ENCODE results near the gene DUSP8.

The DUSP8 gene

DNA sequence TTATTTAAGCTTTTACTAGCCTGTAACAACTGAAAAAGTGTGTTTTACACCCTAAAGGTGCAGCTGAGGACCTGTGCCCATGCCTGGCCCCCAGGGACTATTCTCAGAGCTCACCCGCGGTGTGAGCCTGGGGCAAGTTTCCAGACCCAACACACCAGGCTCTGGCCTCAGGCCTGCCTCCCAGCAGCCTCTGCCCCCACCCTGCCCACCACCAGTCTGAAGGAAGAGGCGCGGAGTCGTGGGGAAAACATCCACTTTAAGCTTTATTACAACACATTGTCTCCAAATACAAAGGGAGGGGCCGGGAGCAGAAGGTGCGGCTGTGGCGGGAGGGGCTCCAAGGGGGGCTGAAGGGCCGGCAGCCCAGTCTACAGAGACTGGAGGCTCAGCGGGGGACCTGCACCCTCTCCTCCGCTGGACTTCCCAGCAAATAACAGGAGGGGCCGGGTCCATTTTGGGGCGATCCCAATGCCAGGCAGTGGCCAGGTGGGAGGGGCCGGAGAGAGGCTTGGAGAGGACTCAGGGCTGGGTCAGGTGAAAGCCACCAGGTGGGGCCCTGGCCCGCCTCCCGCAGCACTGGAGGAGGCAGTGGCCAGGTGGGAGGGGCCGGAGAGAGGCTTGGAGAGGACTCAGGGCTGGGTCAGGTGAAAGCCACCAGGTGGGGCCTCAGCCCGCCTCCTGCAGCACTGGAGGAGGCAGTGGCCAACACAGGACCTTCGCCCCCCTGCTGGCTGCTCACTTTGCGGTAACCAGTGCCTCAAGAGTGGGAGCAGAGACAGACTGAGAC is 18.1 kb downstream of the DUSP8 start:
- peak; percentile 38 for FAIRE-seq

DNA sequence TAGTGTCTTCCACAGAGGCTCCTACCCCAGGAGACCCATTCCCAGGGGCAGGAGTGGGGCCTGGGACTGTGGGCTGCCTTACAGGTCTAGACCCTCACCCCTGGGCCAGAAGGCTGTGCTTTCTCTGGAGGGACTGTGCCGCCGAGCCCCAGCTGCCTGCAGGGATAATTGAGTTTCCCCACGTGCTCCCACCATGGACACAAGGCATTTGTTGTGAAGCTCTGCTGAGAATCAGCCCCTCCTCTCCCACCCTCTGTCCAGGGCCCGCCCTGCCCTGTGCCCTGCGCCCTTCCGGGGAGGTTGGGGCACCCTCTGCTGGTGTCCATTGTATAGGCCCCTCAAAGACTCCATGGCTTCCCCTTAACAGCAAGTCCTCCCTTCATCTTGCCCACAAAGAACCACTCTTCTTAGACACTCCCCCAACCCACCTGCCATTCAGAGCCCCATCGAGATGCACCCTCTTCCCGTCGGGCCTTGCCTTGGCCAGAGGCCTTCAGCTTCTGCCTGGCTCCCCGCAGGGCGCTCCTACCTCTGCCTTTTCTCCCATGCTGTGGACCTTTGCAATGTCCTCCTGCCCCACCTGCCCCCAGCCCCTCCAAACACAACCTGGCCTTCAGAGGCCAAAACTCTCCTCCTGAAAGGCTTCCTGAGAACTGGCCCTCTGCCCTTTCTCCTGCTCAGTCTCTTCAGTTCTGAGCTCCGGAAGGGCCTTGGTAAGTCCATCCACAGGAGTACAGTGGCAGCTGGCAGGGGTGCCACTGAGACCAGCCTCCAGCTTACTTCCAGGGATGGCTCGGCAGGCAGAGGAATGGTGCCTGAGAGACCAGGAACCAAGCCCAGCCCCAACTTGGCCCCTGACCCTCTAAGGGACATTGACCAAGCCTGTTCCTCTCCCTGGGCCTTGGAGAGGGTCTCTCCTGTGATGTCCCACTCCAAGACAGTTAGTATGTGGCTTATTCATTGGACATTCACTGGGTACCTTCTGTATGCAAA is 22.4 kb downstream of the DUSP8 start:
- FAIRE-seq, result no peak

DNA sequence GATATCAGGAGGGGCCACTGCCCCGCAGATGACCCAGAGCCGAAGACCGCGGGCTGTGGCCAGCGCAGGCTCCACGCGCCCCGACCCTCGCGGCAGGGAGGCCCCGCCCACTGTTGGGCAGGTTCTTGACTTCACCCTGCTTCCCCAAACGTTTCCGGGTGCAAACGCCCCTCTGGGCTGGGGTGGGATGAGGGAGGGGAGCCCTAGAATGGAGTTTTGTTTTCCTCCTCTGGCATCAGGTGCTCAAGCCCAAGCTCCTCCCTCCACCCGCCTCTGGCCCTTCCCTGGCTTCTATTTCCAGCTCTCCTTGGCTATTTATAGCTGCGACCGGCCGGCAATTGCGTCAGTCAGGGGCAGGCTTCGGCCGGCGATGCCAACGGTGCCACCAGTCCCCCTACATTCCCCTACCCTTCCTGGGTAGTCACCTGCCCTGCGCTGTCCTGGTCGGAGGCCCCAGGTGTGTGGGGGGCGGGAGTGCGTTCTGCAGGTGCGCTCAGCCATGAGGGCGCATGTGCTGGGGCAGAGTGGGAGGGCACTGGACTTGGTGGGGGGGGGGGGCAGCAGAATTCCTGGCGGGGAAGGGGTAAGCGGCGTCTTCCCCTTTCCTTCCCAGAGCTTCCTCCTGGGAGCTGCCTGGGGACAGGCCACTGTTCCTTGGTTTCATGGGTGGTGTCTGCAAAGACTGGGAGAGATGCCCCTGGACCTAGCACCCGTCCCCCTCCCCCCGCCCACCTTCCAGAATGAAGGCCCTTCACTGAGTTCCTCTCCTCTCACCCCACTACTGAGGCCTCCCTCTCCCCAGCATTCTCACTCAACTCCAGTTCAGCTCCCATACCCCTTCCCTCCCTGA is 23.6 kb downstream of the DUSP8 start:
- FAIRE-seq, result peak; percentile 30

DNA sequence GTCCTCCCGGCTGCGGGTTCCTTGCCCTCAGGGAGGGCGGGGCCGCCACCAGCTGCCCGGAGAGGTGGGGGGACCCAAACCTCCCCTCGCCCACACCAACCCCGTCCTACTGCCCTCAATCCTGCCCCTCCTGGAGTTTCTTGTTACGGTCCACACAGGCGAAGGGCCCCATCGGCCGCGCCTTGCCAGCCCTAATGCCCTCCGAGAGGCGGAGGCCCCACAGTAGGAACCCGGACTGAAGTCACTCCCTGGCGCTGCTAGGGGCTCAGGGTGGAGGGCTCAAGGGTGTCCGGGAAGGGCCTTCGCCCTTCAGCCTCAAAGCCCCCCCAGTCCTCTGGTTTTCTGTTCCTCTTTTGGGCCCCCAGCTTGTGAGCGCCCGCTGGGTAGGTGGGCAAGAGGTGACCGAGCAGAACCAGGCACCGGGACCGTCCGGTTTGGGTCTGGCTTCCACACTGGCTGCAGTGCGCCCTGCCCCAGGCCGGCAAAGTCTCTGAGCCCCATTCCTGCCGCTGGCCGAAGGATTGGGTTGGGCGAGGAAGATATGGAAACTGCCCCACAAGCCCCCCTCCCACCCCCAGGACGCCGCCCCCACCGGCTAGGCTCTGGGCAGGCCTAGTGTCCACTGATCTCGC is 24.5 kb downstream of the DUSP8 start:
- FAIRE-seq, result no peak

DNA sequence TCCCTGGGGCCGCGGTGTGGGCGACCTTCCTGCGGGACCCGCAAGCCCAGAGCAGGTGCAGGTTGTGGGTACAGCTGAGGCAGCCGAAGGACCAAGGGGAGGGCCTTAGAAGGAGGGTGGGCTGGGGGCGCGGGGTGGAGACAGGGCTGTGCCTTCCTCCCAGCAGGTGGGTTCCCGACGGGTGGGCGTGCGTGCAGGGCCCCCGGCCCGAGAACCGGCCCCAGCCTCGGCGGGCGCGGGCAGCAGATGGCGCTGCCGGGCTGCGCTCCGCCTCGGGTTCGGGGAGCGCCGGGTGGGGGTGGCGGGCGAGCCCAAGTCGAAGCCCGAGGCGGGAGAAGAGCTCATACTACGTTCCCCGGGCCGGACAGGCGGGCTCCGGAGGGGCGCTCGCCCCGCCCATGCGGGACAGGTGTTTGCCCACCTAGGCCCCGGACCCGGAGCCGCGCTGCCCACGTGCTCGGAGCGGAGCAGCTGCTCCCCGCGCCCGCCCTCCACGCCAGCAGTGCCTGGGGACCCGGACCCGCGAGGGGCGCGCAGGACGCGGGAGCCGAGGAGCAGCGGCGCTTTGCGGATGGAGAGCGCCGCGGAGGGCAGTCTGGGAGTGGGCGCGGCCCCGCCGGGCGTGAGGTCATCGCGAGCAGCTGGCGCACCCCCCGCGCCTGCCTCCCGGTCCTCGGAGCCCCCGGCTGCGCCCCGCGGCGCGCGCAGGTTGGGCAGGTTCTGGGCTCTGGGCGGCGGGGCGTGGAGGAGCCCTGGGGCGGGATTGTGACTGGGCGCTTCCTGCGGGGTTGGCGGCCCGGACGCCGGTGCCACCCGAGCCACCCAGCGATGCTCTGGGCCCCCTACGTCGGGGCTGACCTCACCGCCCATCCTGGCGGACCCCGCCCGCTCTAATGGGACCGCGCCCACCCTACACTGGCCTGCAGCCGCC is 25.3 kb downstream of the DUSP8 start:
- FAIRE-seq, result no peak

DNA sequence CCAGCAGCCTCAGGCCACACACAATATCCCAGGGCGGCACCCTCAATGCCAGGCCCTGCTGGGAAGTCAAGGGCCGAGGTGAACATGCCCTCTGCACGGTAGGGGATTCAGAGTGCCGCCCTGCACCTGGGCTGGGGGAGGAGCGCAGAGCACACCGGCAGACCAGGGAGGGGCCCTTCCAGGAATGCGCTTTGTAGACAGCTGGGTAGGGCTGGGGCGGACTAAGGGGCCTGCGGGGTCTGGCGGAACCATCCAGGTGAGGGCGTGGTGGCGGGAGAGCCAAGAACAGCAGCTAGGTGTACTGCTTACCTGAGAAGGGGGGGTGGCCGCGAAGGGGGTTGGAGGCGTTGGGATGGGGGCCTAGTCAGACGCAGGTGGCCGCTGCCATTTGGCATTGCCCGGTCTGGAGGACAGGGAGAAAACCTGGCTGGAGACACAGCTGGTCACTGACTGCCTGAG is 26.0 kb downstream of the DUSP8 start:
- FAIRE-seq, result no peak

DNA sequence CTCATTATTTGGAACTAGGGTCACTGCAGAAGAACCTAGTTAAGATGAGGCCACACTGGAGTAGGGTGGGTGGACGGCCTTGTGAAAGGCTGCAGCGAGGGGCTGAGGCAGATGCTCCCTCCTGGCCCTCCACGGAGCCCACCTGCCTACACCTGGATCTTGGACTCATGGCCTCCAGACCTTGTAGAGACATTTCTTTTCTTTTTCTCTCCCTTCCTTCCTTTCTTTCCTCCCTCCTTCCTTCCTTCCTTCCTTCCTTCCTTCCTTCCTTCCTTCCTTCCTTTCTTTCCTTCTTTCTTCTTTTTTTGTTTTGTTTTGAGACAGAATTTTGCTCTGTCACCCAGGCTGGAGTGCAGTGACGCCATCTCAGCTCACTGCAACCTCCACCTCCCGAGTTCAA is 26.6 kb downstream of the DUSP8 start:
- no peak for FAIRE-seq

DNA sequence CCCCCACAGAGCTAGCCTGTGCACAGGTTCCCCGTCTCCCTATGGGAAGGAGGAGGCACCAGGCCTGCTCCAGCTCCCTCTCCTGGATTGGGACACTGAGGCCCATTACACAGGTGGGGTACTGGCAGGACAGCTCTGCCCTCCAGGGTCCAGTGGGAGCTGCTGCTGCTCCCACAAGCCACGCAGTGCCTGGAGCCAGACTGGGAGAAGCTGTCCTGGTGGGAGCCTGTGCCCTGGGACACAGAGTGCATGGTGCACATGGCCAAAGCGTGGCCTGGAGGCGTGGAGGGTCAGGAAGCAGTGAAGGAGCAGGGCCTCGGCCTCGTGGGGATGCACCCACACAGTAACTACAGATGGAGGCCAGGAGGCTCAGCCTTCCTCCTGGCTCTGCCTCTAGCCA is 27.5 kb downstream of the DUSP8 start:
- FAIRE-seq, result no peak

DNA sequence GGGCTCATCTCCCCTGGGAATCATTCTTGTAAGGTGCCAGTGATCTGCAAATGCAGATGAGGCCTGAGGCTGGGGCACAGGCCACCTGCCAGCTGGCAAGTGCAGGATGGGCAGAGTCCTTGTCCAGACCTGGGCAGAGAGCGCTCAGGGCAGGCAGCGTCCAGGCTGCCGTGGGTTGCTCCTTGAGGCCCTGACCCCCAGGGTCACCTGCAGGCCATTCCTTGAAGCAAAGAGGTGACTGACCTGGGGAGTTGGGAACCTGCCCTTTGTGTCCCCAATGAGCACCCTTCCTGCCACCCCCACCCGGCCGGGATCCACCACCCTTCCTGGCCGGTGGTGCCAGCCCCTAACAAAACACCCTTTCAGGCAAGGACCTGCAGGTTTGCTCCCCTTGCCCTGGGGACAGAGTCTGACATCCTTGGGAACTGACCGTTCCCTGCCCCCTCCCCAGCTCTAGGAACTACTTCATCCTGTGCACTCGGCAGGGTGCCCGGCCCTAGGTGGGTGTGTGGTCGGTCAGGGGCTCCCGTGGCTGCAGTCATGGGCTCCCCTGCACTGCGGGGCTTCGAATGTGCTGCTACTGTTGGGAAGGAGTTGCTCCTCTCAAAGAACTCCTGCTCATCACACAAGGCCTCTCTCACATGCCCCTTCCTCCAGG is 28.3 kb downstream of the DUSP8 start:
- no peak for FAIRE-seq

DNA sequence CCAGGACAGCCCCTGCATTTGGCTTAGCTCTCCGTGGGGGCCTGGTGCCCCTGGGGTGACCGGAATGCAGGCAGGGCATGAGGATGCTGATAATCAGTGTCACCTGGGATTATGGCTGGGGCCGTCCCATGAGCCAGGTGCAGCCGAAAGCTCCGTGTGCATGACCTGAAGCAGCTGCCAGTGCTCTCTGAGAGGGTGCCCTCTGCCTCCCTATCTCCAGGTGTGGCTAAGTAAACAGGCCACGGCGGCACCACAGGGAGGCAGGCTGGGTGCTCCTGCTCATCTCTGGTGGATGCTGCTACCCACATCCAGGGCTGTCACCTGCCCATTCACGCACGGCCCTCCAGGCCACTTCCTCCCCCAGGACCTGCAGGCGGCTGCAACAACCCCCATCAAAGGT is 29.8 kb downstream of the DUSP8 start:
- no peak for FAIRE-seq

DNA sequence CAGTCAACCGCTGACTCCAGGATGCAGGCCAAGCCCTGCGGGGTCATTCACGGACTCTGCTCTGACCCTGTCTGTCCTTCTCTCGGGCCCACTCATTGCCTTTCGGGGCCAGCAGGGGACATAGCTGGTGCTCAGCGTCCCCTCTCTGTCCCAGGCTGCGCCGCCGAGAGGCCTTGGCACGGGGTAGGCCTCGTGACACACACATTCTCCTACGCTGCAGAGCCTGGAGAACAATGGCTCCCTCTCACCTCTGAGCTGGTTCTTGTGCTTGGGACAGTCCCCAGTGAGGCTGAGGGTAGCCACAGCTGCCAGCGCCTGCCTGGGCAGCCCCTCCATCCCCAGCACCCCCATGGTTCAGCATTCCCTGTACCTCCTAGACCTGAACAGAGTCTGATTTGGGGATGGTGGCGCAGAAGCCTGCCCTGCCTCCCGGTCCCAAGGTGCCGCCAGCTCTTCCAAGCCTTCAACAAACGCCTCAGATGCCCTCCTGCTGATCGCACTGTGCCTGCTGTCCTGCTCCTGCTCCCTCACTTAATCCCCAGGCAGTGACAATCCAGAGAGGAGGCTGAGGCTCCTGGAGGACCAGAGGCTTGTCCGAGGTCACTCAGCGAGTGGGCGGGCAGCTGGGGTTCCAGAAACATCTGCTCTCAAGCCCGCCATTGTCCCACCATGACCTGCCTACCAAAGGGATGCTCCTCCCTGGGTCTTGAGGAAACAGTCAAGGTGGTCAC is 30.4 kb downstream of the DUSP8 start:
- no peak for FAIRE-seq

DNA sequence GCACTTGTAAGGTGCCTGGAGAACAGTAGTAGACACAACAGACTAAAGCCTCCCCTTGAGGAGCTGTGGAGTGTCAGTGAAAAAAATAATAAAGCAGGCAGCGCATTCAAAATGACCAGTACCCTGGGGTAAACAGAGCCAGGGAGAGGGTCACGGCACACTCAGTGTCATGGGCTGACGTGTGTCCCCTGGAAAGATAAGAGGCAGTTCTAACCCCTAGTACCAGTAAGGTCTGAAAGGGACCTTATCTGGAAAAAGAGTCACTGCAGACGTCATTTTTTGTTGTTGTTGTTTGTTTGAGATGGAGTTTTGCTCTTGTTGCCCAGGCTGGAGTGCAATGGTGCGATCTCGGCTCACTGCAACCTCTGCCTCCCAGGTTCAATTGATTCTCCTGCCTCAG is 32.0 kb downstream of the DUSP8 start:
- FAIRE-seq, result no peak

DNA sequence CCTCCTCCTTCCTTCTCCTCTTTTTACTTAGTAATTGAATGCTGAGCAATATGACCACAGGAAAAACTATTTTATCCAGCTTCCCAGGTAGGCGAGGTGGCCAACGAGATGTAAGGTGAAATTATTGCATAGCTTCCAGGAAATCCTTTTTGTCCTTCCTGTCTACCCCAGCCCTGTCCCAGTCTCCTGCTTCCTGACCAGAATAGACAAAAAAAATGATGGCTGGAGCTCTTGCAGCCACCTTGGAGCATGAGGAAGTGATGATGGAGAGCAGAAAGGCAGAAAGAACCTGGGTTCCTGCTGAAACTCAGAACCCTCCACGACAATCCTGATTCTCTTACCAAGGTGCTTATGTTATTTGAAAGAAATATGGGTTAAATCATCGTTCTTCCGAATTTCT is 33.9 kb downstream of the DUSP8 start:
- FAIRE-seq, result no peak

DNA sequence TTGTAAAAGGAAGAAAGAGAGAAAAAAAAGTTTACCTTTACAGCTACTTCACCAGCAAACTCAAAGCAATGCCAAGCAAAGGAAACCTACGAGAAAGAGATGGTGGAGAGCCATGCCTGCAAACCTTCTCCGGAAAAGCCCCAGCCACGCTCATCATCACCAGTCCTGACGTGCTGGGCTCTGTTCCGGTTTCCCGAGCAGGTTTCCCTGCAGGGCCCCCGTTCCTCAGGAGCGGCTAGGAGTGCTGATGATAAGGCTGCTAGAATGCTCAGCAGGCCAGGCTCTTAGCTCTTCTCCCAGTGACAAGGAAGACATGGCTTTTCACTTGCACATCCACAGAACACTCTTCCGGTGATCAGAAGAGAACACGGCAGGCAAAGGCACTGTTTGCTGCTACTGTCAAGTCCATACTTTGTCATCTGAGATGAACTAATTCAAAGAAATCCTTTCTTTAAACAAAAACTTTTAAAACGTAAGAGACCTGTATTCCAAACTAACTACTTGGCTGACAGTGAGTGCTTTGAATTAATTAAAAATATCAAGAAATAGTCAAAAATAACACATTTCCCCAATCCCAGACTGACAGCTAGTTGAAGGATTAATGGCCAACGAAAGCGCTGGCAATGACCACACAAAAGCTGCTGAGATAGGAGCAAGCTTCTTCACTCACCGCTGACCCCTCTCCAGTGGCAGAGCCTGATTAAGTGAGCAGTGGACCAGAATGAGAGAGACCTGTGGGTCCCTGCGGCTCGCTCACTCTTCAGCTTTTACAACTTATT is 35.8 kb downstream of the DUSP8 start:
- no peak for FAIRE-seq

DNA sequence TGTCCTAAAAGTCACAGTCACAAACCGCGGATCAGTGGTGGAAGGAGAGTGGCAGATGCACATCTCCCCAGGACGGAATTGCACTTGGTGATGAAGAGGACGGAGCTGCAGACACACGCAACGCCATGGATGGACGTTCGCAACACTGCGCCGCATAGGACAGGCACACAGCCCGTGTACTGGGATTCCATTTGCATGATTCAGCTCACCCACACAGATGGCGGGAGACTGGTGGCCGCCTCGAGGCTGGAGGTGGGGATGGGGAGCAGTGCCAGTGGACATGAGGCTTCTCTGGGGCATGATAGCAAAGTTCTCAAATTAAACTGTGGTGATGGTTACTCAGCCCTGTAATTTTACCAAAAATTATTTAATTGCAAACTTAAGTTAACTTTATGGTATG is 37.4 kb downstream of the DUSP8 start:
- FAIRE-seq, result no peak

DNA sequence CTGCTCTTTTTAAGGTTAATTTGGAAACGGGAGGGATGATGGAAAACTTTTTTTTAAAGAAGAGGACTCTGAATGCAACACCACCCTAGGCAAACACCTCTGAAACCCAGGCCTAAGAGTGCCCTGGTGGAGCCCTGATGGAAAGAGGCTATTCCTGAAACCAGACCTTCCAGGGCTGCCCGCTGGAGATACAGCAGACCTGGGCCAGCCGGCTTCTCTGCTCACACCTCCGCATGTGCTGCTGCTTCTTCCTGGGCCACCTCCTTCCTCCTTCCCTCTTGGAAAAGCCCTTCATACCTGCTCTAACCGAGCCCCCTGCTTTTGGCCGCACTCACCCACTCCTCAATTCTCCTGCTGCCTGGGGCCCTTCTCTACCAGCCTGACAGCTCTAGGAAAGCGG is 37.9 kb downstream of the DUSP8 start:
- FAIRE-seq, result no peak

DNA sequence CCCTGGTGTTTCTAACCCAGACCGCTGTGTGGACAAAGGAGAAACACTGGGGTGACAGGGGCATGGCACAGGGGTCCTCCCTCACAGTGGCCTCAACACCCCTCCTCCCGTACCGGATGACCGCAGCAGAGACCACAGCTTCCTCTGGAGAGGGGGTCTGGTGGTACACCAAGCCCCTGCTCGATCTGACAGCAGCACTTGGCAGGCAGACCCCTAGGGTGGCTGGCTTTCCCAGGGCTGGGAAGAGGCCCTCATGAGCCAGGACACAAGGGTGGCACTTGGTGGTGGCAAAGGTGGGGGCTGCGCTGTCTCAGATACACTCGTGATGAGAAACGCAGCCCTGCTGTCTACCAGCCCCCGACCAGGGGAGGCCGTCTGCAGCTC is 38.7 kb downstream of the DUSP8 start:
- no peak for FAIRE-seq

DNA sequence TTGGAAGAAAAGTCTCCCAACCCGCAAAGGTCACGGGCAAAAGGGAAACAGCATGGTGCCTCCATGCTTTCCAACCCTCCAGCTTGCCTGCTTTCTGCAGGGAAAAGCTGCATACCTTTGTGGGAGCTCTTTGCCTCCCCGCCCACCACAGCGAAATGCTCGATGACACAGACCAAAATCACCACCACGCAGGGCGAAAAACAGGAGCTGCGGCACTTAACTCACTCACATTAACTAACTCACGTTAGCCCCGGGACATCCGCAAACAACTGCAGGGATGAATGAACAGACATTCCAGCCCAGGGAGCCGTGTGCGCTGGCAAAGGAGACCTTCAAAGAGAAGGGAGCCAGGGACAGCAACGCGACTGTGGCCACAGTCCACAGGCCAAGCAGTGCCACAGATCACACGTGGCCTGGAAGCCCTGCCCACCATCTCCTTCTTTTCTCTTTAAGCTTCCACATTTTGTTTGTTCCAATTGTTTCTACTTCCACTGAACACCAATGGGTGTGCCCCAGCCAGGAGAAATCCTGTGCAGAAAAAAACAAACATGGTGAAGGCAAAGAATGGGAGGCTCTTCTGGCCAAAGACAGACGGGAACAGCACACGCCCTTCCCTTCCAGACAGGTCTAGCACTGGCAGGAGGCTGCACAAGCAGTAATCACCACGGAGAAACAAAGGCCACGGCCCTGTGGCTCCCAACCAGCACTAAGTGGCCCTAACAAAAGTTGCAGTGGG is 39.3 kb downstream of the DUSP8 start:
- FAIRE-seq, result no peak
